Measurements from ENCODE around the gene UGT1A9. TPM values are rescaled to one million over a fixed set of nuclear protein-coding genes. Genes with fewer than 3 reads are reported as not detected.

Gene UGT1A9
- total and polyA plus RNA-seq, 7 donors = 0.36 TPM; not detected in 6

- WGBS, 2 donors = 13 to 67% methylated on average over 1 of the region's 1 CpG
- no peaks in the 10 kb centered on the region for H3K9me3 ChIP-seq
- no peaks in the 10 kb centered on the region for H3K4me1 ChIP-seq
- TF ChIP-seq EP300 (IDR thresholded peaks at IDR 0.05) (no peak), CTCF (IDR thresholded peaks at IDR 0.05) (no peak), POLR2AphosphoS5 (IDR thresholded peaks at IDR 0.05) (no peak), POLR2A (IDR thresholded peaks at IDR 0.05) (no peak)
- H3K36me3 ChIP-seq = no peaks in the 10 kb centered on the region
- H3K4me3 ChIP-seq = no peak overlapping the region
- intact Hi-C loops (cut with DNase I) = no loop called here
- no peak overlapping the region for H3K27ac ChIP-seq
- H3K27me3 ChIP-seq = no peaks in the 10 kb centered on the region
- no peak for DNase-seq
These were observed 12.9 kb downstream of the UGT1A9 start for GRCh38 chr2:233684640-233685039.

- WGBS, 2 donors = 79 to 82% methylated on average over 5 of the region's 5 CpGs
- Histone ChIP-seq H3K27ac (no peak overlapping the region), H3K27me3 (no peaks in the 10 kb centered on the region), H3K4me1 (no peaks in the 10 kb centered on the region), H3K4me3 (no peak overlapping the region), H3K9me3 (no peaks in the 10 kb centered on the region), H3K36me3 (no peaks in the 10 kb centered on the region)
- intact Hi-C loops (cut with DNase I) = no loop called here
- TF ChIP-seq POLR2A (IDR thresholded peaks at IDR 0.05) = no peak
- TF ChIP-seq POLR2AphosphoS5 (IDR thresholded peaks at IDR 0.05) = no peak
- no peak for TF ChIP-seq EP300 (IDR thresholded peaks at IDR 0.05)
- no peak for TF ChIP-seq CTCF (IDR thresholded peaks at IDR 0.05)
- DNase-seq = no peak
These were observed 15.2 kb downstream of the UGT1A9 start for GRCh38 chr2:233686928-233687327.

- H3K4me1 ChIP-seq = no peaks in the 10 kb centered on the region
- intact Hi-C loops (cut with DNase I) = no loop called here
- no peak for TF ChIP-seq POLR2AphosphoS5 (IDR thresholded peaks at IDR 0.05)
- no peak for TF ChIP-seq POLR2A (IDR thresholded peaks at IDR 0.05)
- TF ChIP-seq EP300 (IDR thresholded peaks at IDR 0.05) = no peak
- TF ChIP-seq CTCF (IDR thresholded peaks at IDR 0.05) = no peak
- 77 to 83% methylated on average over 5 of the region's 5 CpGs for WGBS, 2 donors
- no peaks in the 10 kb centered on the region for H3K9me3 ChIP-seq
- H3K27ac ChIP-seq = no peak overlapping the region
- H3K27me3 ChIP-seq = no peaks in the 10 kb centered on the region
- no peak for DNase-seq
- H3K4me3 ChIP-seq = no peak overlapping the region
- no peaks in the 10 kb centered on the region for H3K36me3 ChIP-seq
These were observed 16.6 kb downstream of the UGT1A9 start for GRCh38 chr2:233688341-233688740.

- intact Hi-C loops (cut with DNase I) = no loop called here
- TF ChIP-seq POLR2AphosphoS5 (IDR thresholded peaks at IDR 0.05) (no peak), POLR2A (IDR thresholded peaks at IDR 0.05) (no peak), EP300 (IDR thresholded peaks at IDR 0.05) (no peak), CTCF (IDR thresholded peaks at IDR 0.05) (no peak)
- H3K4me3 ChIP-seq = no peak overlapping the region
- H3K27me3 ChIP-seq = no peaks in the 10 kb centered on the region
- H3K36me3 ChIP-seq = no peaks in the 10 kb centered on the region
- no peak for DNase-seq
- no peak overlapping the region for H3K27ac ChIP-seq
- no peaks in the 10 kb centered on the region for H3K4me1 ChIP-seq
- no peaks in the 10 kb centered on the region for H3K9me3 ChIP-seq
These were observed 17.3 kb downstream of the UGT1A9 start for GRCh38 chr2:233689031-233689430.

GRCh38 chr2:233689501-233689900 is 17.8 kb downstream of the UGT1A9 start:
- Histone ChIP-seq H3K4me1 (no peaks in the 10 kb centered on the region), H3K27me3 (no peaks in the 10 kb centered on the region), H3K9me3 (no peaks in the 10 kb centered on the region), H3K27ac (no peak overlapping the region), H3K36me3 (no peaks in the 10 kb centered on the region), H3K4me3 (no peak overlapping the region)
- TF ChIP-seq POLR2AphosphoS5 (IDR thresholded peaks at IDR 0.05) (no peak), CTCF (IDR thresholded peaks at IDR 0.05) (no peak), POLR2A (IDR thresholded peaks at IDR 0.05) (no peak), EP300 (IDR thresholded peaks at IDR 0.05) (no peak)
- 7 to 18% methylated on average over 3 of the region's 3 CpGs for WGBS, 2 donors
- no peak for DNase-seq
- intact Hi-C loops (cut with DNase I) = no loop called here
